H9 (cell line): ENCODE measurements around the gene KIFC3. TPM values are rescaled to one million over a fixed set of nuclear protein-coding genes. Genes with fewer than 3 reads are reported as not detected.

Source experiments
- DNase-seq: peaks from one replicate; pipeline ENCODE4 v3.0.0-alpha.2; 2017
- H2AFZ ChIP-seq: one replicate; pipeline ENCODE4 v1.6.1; 2013; ENCODE audit warnings: mild to moderate bottlenecking, low read length, control low read depth, moderate library complexity
- H2AK5ac ChIP-seq: 2 replicates; pipeline ENCODE4 v1.6.1; 2013; ENCODE audit warnings: low read length, control low read depth, mixed read lengths; ENCODE audit not compliant: insufficient read length
- H2BK120ac ChIP-seq: one replicate; pipeline ENCODE4 v1.6.1; 2013; ENCODE audit warnings: low read depth, mild to moderate bottlenecking, low read length, control low read depth, inconsistent platforms; ENCODE audit not compliant: poor library complexity, severe bottlenecking
- H2BK12ac ChIP-seq: 2 replicates; pipeline ENCODE4 v1.6.1; 2013; ENCODE audit warnings: low read length, control low read depth, mixed read lengths, low read depth; ENCODE audit not compliant: insufficient read length
- H2BK15ac ChIP-seq: 2 replicates; pipeline ENCODE4 v1.6.1; 2013; ENCODE audit warnings: low read depth, low read length, control low read depth
- H2BK20ac ChIP-seq: one replicate; pipeline ENCODE4 v1.6.1; 2013; ENCODE audit warnings: low read depth, mild to moderate bottlenecking, low read length, control low read depth, inconsistent platforms; ENCODE audit not compliant: poor library complexity, severe bottlenecking
- H2BK5ac ChIP-seq: 2 replicates; pipeline ENCODE4 v1.6.1; 2013; ENCODE audit warnings: low read length, control low read depth, mixed read lengths; ENCODE audit not compliant: insufficient read length
- H3K14ac ChIP-seq: 2 replicates; pipeline ENCODE4 v1.6.1; 2013; ENCODE audit warnings: low read length, control low read depth; ENCODE audit not compliant: insufficient read depth
- H3K18ac ChIP-seq: 2 replicates; pipeline ENCODE4 v1.6.1; 2013; ENCODE audit warnings: low read depth, mild to moderate bottlenecking, mixed read lengths, low read length, control low read depth; ENCODE audit not compliant: insufficient read length
- H3K23ac ChIP-seq: 2 replicates; pipeline ENCODE4 v1.6.1; 2013; ENCODE audit warnings: low read length, control low read depth, mixed read lengths, low read depth; ENCODE audit not compliant: insufficient read length
- H3K23me2 ChIP-seq: 2 replicates; pipeline ENCODE4 v1.6.1; 2013; ENCODE audit warnings: low read depth, mild to moderate bottlenecking, mixed read lengths, low read length, control low read depth; ENCODE audit not compliant: insufficient read length, poor library complexity, severe bottlenecking
- H3K27ac ChIP-seq: 2 replicates; pipeline ENCODE4 v1.5.1; 2013; ENCODE audit warnings: low read length, control low read depth, mixed read lengths, low read depth; ENCODE audit not compliant: insufficient read length
- H3K27me3 ChIP-seq: 2 replicates; pipeline ENCODE4 v1.6.1; 2013; ENCODE audit warnings: low read length, control low read depth, inconsistent platforms; ENCODE audit not compliant: insufficient read depth
- H3K4ac ChIP-seq: 2 replicates; pipeline ENCODE4 v1.6.1; 2013; ENCODE audit warnings: low read depth, mild to moderate bottlenecking, control low read depth, inconsistent platforms, low read length, moderate library complexity
- H3K4me1 ChIP-seq: 2 replicates; pipeline ENCODE4 v1.6.1; 2013; ENCODE audit warnings: low read length, control low read depth, inconsistent platforms; ENCODE audit not compliant: insufficient read depth
- H3K4me2 ChIP-seq: 2 replicates; pipeline ENCODE4 v1.6.1; 2013; ENCODE audit warnings: low read length, control low read depth, mixed read lengths; ENCODE audit not compliant: insufficient read length, insufficient read depth
- H3K56ac ChIP-seq: 2 replicates; pipeline ENCODE4 v1.6.1; 2013; ENCODE audit warnings: low read depth, mild to moderate bottlenecking, mixed read lengths, low read length, control low read depth; ENCODE audit not compliant: insufficient read length
- H3K79me1 ChIP-seq: 2 replicates; pipeline ENCODE4 v1.6.1; 2013; ENCODE audit warnings: low read depth, mild to moderate bottlenecking, moderate library complexity, low read length, control low read depth, inconsistent platforms; ENCODE audit not compliant: insufficient read depth, poor library complexity, severe bottlenecking
- H3K79me2 ChIP-seq: 2 replicates; pipeline ENCODE4 v1.6.1; 2013; ENCODE audit warnings: low read length, control low read depth, inconsistent platforms; ENCODE audit not compliant: insufficient read depth
- H3K9ac ChIP-seq: 2 replicates; pipeline ENCODE4 v1.6.1; 2013; ENCODE audit warnings: low read length, control low read depth, mixed read lengths; ENCODE audit not compliant: insufficient read length; ENCODE audit errors: extremely low read depth
- H3K9me3 ChIP-seq: one replicate; pipeline ENCODE4 v1.6.1; 2013; ENCODE audit warnings: low read depth, low read length, inconsistent platforms; ENCODE audit not compliant: control insufficient read depth
- H3T11ph ChIP-seq: one replicate; pipeline ENCODE4 v1.6.1; 2013; ENCODE audit warnings: mild to moderate bottlenecking, low read length, control low read depth, inconsistent platforms
- H4K20me1 ChIP-seq: one replicate; pipeline ENCODE4 v1.6.1; 2013; ENCODE audit not compliant: control insufficient read depth, insufficient read length, insufficient read depth
- H4K5ac ChIP-seq: 2 replicates; pipeline ENCODE4 v1.6.1; 2013; ENCODE audit warnings: low read depth, mild to moderate bottlenecking, mixed read lengths, low read length, control low read depth; ENCODE audit not compliant: insufficient read length
- H4K8ac ChIP-seq: replicated peaks from 2 replicates; pipeline ENCODE4 v1.6.1; 2013; ENCODE audit warnings: low read length, control low read depth, mixed read lengths, low read depth; ENCODE audit not compliant: insufficient read length
- H4K91ac ChIP-seq: 2 replicates; pipeline ENCODE4 v1.6.1; 2013; ENCODE audit warnings: low read depth, mild to moderate bottlenecking, moderate library complexity, mixed read lengths, low read length, control low read depth; ENCODE audit not compliant: insufficient read length
- H3K27ac Mint-ChIP-seq, 3 experiments: 2 replicates in 2 of 3; 3 replicates in 1 of 3; pipeline ENCODE4 v1.8.0; 2020 to 2021; ENCODE audit warnings: mixed read lengths in 3 of 3, mild to moderate bottlenecking in 1 of 3, moderate library complexity in 1 of 3
- H3K27me3 Mint-ChIP-seq: 2 replicates; pipeline ENCODE4 v1.8.0; 2021; ENCODE audit warnings: low read depth, mild to moderate bottlenecking, moderate library complexity, mixed read lengths
- H3K36me3 Mint-ChIP-seq, 3 experiments: 2 replicates in 2 of 3; 3 replicates in 1 of 3; pipeline ENCODE4 v1.8.0; 2020 to 2021; ENCODE audit warnings: low read depth in 3 of 3, mixed read lengths in 3 of 3; ENCODE audit not compliant: insufficient read depth in 1 of 3
- H3K4me1 Mint-ChIP-seq, 2 experiments: 2 replicates each; pipeline ENCODE4 v1.8.0; 2020; ENCODE audit warnings: mixed read lengths in 2 of 2
- H3K4me3 Mint-ChIP-seq, 2 experiments: 2 replicates in 1 of 2; 3 replicates in 1 of 2; pipeline ENCODE4 v1.8.0; 2020 to 2021; ENCODE audit warnings: mild to moderate bottlenecking in 2 of 2, mixed read lengths in 2 of 2, moderate library complexity in 1 of 2
- H3K9me3 Mint-ChIP-seq, 2 experiments: 2 replicates in 1 of 2; 3 replicates in 1 of 2; pipeline ENCODE4 v1.8.0; 2020; ENCODE audit warnings: mild to moderate bottlenecking in 2 of 2, mixed read lengths in 2 of 2, moderate library complexity in 1 of 2
- CTCF ChIP-seq: fragments of 200-600 bp; sonication (generic); conservative IDR thresholded peaks from 3 replicates; pipeline ENCODE4 v1.8.0; 2021; ENCODE audit warnings: antibody characterized with exemption, mild to moderate bottlenecking
- WGBS: extraction: QIAGEN DNeasy Blood & Tissue Kit; methylation state at CpG from one replicate; pipeline ENCODE4 v1.1.7; 2013; ENCODE audit warnings: missing lambda C conversion rate, low lambda C conversion rate, mixed read lengths; ENCODE audit not compliant: insufficient read length; ENCODE audit errors: extremely low coverage; 5-methylcytosine and 5-hydroxymethylcytosine counted together
- total RNA-seq: library from RNA; stranded (reverse); gene quantifications from 2 replicates; pipeline ENCODE4 v1.2.1, GENCODE V29; 2021

The KIFC3 gene
- total RNA-seq, 1 experiment from 2014 or later: 5.0 TPM

GRCh38 chr16:57755726-57756423 is 46.4 kb downstream of the KIFC3 start:
- Histone ChIP-seq H3K9ac (no peak overlapping the region), H3K4ac (no peak overlapping the region), H3K4me1 (no peaks in the 10 kb centered on the region; the same call in 1 of the 2 replicates), H3K56ac (no peak overlapping the region), H4K8ac (no peak overlapping the region), H3K23me2 (no peaks in the 10 kb centered on the region), H2BK20ac (no peak overlapping the region), H3K79me1 (no peaks in the 10 kb centered on the region), H4K91ac (no peak overlapping the region), H2AFZ (no peak overlapping the region), H3K9me3 (no peaks in the 10 kb centered on the region), H4K20me1 (no peaks in the 10 kb centered on the region), H2BK5ac (no peak overlapping the region), H3K23ac (no peak overlapping the region), H3T11ph (no peak overlapping the region), H3K27me3 (no peaks in the 10 kb centered on the region), H3K14ac (no peak overlapping the region), H2BK15ac (no peak overlapping the region), H3K4me2 (no peak overlapping the region), H4K5ac (no peak overlapping the region), H2AK5ac (no peak overlapping the region), H3K79me2 (no peaks in the 10 kb centered on the region), H3K18ac (no peak overlapping the region), H2BK120ac (no peak overlapping the region), H2BK12ac (no peak overlapping the region), H3K27ac (no peak overlapping the region)
- Mint-ChIP-seq H3K27ac (peak overlapping the region in 2 of 3 experiments; percentile 20 to 92; a peak in 1 of 7 replicates), H3K9me3 (no peaks in the 10 kb centered on the region), H3K27me3 (no peaks in the 10 kb centered on the region), H3K4me3 (no peak overlapping the region), H3K36me3 (peaks cover 4 to 33% (median 25%) of the 10 kb centered on the region in 3 experiments; a peak in 6 of 7 replicates), H3K4me1 (peaks cover 6 to 9% of the 10 kb centered on the region in 2 experiments)
- no CpG with 5 or more reads among the region's 18 CpGs for WGBS
- TF ChIP-seq CTCF: no peak
- peak; percentile 22 for DNase-seq
